Measurements from ENCODE around the gene RAD9A. TPM values are rescaled to one million over a fixed set of nuclear protein-coding genes. Genes with fewer than 3 reads are reported as not detected.

RAD9A gene
- total RNA-seq, 6 donors from 2014 or later, result 20.4 to 115 (median 28.2) TPM

DNA sequence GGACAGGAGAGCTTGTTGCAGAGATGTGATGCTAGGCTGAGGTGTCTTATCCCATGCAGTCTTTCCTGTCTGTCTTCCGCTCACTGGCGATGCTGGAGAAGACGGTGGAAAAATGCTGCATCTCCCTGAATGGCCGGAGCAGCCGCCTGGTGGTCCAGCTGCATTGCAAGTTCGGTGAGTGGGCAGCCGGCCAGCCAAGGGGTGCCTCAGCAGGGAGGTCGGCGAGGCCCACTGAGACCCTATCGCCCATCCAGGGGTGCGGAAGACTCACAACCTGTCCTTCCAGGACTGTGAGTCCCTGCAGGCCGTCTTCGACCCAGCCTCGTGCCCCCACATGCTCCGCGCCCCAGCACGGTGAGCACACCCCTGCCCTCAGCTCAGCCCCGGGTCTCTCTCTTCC, 1.7 kb downstream of the RAD9A start:
- peaks cover 16 to 47% (median 21%) of the 10 kb centered on the region in 4 donors for H3K4me1 ChIP-seq
- no peak overlapping the region for H3K4me3 ChIP-seq
- peak in 1 of 2 donors; percentile 80 for DNase-seq
- no peak overlapping the region for H3K27ac ChIP-seq
- H3K36me3 ChIP-seq, result peaks cover 13 to 38% (median 33%) of the 10 kb centered on the region in 4 donors
- no peak for ATAC-seq (ENCODE audit: low FRiP score in 2 of 2)
- WGBS, 2 donors, result 90 to 94% methylated on average over 17 to 18 of the region's 18 CpGs
- H3K9me3 ChIP-seq, result no peaks in the 10 kb centered on the region
- H3K27me3 ChIP-seq, result no peaks in the 10 kb centered on the region
- TF ChIP-seq, protein P1, sequence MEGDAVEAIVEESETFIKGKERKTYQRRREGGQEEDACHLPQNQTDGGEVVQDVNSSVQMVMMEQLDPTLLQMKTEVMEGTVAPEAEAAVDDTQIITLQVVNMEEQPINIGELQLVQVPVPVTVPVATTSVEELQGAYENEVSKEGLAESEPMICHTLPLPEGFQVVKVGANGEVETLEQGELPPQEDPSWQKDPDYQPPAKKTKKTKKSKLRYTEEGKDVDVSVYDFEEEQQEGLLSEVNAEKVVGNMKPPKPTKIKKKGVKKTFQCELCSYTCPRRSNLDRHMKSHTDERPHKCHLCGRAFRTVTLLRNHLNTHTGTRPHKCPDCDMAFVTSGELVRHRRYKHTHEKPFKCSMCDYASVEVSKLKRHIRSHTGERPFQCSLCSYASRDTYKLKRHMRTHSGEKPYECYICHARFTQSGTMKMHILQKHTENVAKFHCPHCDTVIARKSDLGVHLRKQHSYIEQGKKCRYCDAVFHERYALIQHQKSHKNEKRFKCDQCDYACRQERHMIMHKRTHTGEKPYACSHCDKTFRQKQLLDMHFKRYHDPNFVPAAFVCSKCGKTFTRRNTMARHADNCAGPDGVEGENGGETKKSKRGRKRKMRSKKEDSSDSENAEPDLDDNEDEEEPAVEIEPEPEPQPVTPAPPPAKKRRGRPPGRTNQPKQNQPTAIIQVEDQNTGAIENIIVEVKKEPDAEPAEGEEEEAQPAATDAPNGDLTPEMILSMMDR (IDR thresholded peaks at IDR 0.05), result no peak
- no peak for TF ChIP-seq POLR2AphosphoS5 (IDR thresholded peaks at IDR 0.05)
- TF ChIP-seq EP300 (IDR thresholded peaks at IDR 0.05), result no peak
- TF ChIP-seq POLR2A (IDR thresholded peaks at IDR 0.05), result no peak

DNA sequence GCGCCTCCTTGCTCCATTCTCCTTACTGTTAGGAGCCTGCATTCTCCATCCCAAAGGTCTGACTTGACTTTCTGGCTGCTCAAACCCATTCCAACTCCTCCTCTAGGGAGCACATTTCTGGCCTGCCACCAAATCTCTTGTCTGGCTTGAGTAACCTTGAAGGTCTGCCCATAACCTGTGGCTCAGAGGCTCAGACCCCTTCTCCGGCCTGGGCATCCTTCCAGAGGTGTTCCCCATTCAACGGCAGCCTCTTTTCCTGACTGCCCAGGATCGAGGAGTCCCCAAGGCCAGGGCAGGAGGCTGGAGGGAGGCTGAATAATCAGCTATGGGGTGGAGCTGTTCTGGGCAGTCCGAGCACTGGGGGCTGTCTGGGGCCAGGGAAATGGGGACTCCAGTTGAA, 2.2 kb downstream of the RAD9A start:
- ATAC-seq (ENCODE audit: low FRiP score in 2 of 2), result no peak
- DNase-seq, result no peak
- Histone ChIP-seq H3K4me1 (peaks cover 16 to 52% (median 22%) of the 10 kb centered on the region in 4 donors), H3K4me3 (no peak overlapping the region), H3K9me3 (no peaks in the 10 kb centered on the region), H3K27me3 (no peaks in the 10 kb centered on the region), H3K36me3 (peaks cover 14 to 43% (median 38%) of the 10 kb centered on the region in 4 donors), H3K27ac (no peak overlapping the region)
- TF ChIP-seq, protein P1 (IDR thresholded peaks at IDR 0.05), result no peak
- no peak for TF ChIP-seq POLR2A (IDR thresholded peaks at IDR 0.05)
- no peak for TF ChIP-seq POLR2AphosphoS5 (IDR thresholded peaks at IDR 0.05)
- TF ChIP-seq EP300 (IDR thresholded peaks at IDR 0.05), result no peak
- WGBS, 2 donors, result 80 to 84% methylated on average over 5 of the region's 5 CpGs

DNA sequence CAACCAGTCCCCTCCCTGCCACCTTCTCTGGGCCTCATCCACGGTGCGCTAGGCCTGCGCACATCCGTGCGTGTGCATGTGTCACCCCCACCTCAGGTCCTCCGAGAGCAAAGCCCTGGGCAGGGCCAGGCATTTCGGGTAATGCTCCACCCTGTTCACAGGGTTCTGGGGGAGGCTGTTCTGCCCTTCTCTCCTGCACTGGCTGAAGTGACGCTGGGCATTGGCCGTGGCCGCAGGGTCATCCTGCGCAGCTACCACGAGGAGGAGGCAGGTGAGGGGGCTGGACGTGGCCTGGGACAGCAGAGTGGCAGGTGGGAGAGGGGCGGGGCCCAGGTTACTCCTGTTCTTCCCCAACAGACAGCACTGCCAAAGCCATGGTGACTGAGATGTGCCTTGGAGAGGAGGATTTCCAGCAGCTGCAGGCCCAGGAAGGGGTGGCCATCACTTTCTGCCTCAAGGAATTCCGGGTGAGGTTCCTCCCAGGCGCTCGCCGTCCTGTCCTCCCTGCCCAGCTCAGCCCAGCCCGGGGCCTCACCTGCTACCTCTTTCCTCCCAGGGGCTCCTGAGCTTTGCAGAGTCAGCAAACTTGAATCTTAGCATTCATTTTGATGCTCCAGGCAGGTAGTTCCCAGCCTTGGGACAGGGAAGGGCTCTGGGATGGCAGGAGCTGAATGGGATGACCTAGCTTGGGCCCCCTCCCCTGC, 3.9 kb downstream of the RAD9A start:
- no peaks in the 10 kb centered on the region for H3K27me3 ChIP-seq
- TF ChIP-seq POLR2A (IDR thresholded peaks at IDR 0.05), result no peak
- TF ChIP-seq, protein P1 (IDR thresholded peaks at IDR 0.05), result no peak
- TF ChIP-seq EP300 (IDR thresholded peaks at IDR 0.05), result no peak
- no peak for TF ChIP-seq POLR2AphosphoS5 (IDR thresholded peaks at IDR 0.05)
- no peaks in the 10 kb centered on the region for H3K9me3 ChIP-seq
- DNase-seq (peak in 1 of 2 donors; percentile 64), ATAC-seq (ENCODE audit: low FRiP score in 2 of 2) (no peak)
- WGBS, 2 donors, result 89 to 92% methylated on average over 10 to 19 of the region's 19 CpGs
- H3K4me3 ChIP-seq, result no peak overlapping the region
- no peak overlapping the region for H3K27ac ChIP-seq
- H3K4me1 ChIP-seq, result peaks cover 27 to 57% (median 32%) of the 10 kb centered on the region in 4 donors
- peaks cover 14 to 59% (median 47%) of the 10 kb centered on the region in 4 donors for H3K36me3 ChIP-seq

DNA sequence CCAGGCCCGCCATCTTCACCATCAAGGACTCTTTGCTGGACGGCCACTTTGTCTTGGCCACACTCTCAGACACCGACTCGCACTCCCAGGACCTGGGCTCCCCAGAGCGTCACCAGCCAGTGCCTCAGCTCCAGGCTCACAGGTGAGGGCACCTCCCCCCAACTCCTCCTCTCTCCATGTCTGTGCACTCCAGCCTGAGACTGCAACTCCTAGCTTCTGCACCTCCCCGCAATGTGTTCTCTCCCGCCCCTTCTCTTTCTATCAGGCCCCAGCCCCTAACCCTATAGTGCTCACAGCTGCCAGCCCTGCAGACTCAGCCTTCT, 4.4 kb downstream of the RAD9A start:
- WGBS, 2 donors, result 90 to 97% methylated on average over 7 of the region's 7 CpGs

More for the DNA sequence above, 4.4 kb downstream of the RAD9A start:
- ATAC-seq (ENCODE audit: low FRiP score in 2 of 2) (no peak), DNase-seq (peak in 1 of 2 donors; percentile 37)
- no peak overlapping the region for H3K27ac ChIP-seq
- H3K27me3 ChIP-seq, result no peaks in the 10 kb centered on the region
- no peak for TF ChIP-seq POLR2AphosphoS5 (IDR thresholded peaks at IDR 0.05)
- TF ChIP-seq EP300 (IDR thresholded peaks at IDR 0.05), result no peak
- TF ChIP-seq, protein P1 (IDR thresholded peaks at IDR 0.05), result no peak
- TF ChIP-seq POLR2A (IDR thresholded peaks at IDR 0.05), result no peak
- no peaks in the 10 kb centered on the region for H3K9me3 ChIP-seq
- peaks cover 24 to 57% (median 32%) of the 10 kb centered on the region in 4 donors for H3K4me1 ChIP-seq
- no peak overlapping the region for H3K4me3 ChIP-seq
- peaks cover 14 to 59% (median 47%) of the 10 kb centered on the region in 4 donors for H3K36me3 ChIP-seq
